ENCODE measurements around the gene GFRA1. TPM values are rescaled to one million over a fixed set of nuclear protein-coding genes. Genes with fewer than 3 reads are reported as not detected.

The GFRA1 gene
- total RNA-seq, 4 donors from 2014 or later: 2.6 to 75.1 (median 48.0) TPM

- Histone ChIP-seq H3K9me3 (no peaks in the 10 kb centered on the region), H3K27me3 (no peaks in the 10 kb centered on the region), H3K27ac (no peak overlapping the region), H3K4me1 (no peaks in the 10 kb centered on the region), H3K36me3 (no peaks in the 10 kb centered on the region), H3K4me3 (no peak overlapping the region)
- DNase-seq: no peak
- intact Hi-C loops (cut with DNase I; ENCODE audit: low total_unique reads): no loop called here
- TF ChIP-seq POLR2A (IDR thresholded peaks at IDR 0.05): no peak
- TF ChIP-seq, protein P1, sequence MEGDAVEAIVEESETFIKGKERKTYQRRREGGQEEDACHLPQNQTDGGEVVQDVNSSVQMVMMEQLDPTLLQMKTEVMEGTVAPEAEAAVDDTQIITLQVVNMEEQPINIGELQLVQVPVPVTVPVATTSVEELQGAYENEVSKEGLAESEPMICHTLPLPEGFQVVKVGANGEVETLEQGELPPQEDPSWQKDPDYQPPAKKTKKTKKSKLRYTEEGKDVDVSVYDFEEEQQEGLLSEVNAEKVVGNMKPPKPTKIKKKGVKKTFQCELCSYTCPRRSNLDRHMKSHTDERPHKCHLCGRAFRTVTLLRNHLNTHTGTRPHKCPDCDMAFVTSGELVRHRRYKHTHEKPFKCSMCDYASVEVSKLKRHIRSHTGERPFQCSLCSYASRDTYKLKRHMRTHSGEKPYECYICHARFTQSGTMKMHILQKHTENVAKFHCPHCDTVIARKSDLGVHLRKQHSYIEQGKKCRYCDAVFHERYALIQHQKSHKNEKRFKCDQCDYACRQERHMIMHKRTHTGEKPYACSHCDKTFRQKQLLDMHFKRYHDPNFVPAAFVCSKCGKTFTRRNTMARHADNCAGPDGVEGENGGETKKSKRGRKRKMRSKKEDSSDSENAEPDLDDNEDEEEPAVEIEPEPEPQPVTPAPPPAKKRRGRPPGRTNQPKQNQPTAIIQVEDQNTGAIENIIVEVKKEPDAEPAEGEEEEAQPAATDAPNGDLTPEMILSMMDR (IDR thresholded peaks at IDR 0.05): no peak
Observed at GRCh38 chr10:116184512-116184794, 88.6 kb downstream of the GFRA1 start.

DNA sequence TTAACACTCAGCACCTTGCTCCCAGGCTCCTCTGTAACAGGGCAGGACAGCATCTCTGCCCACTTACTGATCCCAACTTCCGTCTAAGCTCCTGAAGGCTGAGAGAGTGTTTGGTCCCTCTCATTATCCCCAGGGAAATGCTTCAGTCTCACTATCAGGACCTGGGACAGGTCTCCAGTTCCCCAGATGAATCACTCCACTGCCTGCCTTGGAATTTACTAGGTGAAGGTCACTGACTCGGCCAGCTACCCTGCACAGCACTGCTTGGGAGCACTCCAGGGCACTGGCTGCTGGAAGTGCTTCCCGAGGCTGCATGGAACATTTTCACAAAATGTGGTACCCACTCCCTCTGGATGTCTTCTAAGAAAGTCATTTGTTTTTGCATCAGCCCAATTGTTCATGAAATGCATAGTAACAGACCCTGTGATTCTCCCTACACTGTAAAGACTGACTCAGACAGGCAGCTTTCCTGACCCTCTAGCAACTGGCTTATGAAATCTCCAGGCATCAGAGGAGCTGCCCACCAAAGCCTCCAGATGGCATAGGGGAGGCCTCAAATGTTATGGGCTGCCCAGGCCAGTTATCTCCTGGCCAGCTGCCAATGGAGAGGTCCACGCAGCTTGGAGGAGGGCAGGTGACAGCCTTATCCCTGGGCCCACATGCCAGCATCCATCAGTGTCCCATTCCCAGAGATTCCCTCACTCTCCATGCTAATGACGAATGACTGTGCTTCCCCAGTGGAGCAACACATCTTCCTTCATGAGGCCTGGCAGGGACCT, 89.1 kb downstream of the GFRA1 start:
- no peak for DNase-seq
- Histone ChIP-seq H3K27ac (no peak overlapping the region), H3K4me3 (no peak overlapping the region), H3K4me1 (no peaks in the 10 kb centered on the region), H3K36me3 (no peaks in the 10 kb centered on the region), H3K27me3 (no peaks in the 10 kb centered on the region), H3K9me3 (no peaks in the 10 kb centered on the region)
- intact Hi-C loops (cut with DNase I; ENCODE audit: low total_unique reads): no loop called here
- TF ChIP-seq, protein P1 (IDR thresholded peaks at IDR 0.05): no peak

DNA sequence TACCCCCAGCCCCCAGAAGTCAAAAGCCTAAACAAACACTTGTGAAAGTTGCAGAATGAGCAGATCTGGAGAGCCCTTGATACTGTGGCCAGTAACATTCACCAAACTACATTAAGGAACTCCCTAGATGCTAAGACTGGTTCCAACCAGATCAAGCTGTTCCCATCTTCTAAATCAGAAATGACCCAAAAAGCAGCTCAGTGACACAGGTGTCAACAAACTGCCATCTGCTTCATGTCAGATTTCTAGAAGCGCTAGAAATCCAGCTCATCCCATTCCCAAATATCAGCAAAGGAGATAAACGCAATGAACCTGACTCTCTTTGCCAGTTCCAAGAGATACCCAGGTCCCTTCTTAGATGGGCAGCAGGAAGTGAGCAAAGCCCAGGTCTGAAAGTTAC, 90.6 kb downstream of the GFRA1 start:
- intact Hi-C loops (cut with DNase I; ENCODE audit: low total_unique reads): no loop called here
- no peak for DNase-seq
- no peaks in the 10 kb centered on the region for H3K27me3 ChIP-seq
- H3K4me1 ChIP-seq: no peaks in the 10 kb centered on the region
- H3K4me3 ChIP-seq: no peak overlapping the region
- H3K36me3 ChIP-seq: no peaks in the 10 kb centered on the region
- TF ChIP-seq, protein P1 (IDR thresholded peaks at IDR 0.05): no peak
- no peak for TF ChIP-seq POLR2A (IDR thresholded peaks at IDR 0.05)
- H3K9me3 ChIP-seq: no peaks in the 10 kb centered on the region
- no peak overlapping the region for H3K27ac ChIP-seq

DNA sequence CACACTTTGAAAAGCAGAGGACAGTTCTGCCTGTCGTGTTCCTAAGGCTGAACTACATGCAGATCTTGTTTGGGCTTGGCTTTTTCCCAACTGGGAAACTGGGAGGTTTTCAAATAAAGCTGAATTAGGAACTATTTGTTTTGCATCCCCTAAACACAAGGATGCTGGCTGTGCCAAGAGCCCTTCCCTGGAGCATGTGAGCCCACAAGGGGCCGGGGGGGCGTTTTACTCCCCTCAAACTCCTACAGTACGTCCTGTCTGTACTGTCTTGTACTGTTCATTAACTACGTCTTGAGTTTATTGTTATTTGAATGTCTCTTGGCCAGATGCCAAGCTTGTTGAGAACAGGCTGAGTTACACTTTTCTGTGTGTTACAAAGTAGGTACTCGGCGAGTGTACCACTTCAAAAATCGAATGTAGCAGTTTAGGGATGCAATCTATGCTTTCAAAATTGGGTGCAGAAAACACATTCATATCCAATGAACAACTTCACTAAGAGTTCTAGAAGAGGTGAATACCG, 94.9 kb downstream of the GFRA1 start:
- H3K36me3 ChIP-seq: no peaks in the 10 kb centered on the region
- no peak overlapping the region for H3K27ac ChIP-seq
- H3K27me3 ChIP-seq: no peaks in the 10 kb centered on the region
- H3K4me3 ChIP-seq: no peak overlapping the region
- intact Hi-C loops (cut with DNase I; ENCODE audit: low total_unique reads): no loop called here
- DNase-seq: no peak
- H3K4me1 ChIP-seq: no peaks in the 10 kb centered on the region
- no peaks in the 10 kb centered on the region for H3K9me3 ChIP-seq
- no peak for TF ChIP-seq POLR2A (IDR thresholded peaks at IDR 0.05)
- TF ChIP-seq, protein P1 (IDR thresholded peaks at IDR 0.05): no peak

GRCh38 chr10:116175231-116175630, 97.8 kb downstream of the GFRA1 start:
- intact Hi-C loops (cut with DNase I; ENCODE audit: low total_unique reads): no loop called here
- Histone ChIP-seq H3K4me3 (no peak overlapping the region), H3K27me3 (no peaks in the 10 kb centered on the region), H3K9me3 (no peaks in the 10 kb centered on the region), H3K27ac (no peak overlapping the region), H3K4me1 (no peaks in the 10 kb centered on the region), H3K36me3 (no peaks in the 10 kb centered on the region)
- DNase-seq: no peak
- no peak for TF ChIP-seq POLR2A (IDR thresholded peaks at IDR 0.05)
- TF ChIP-seq, protein P1 (IDR thresholded peaks at IDR 0.05): no peak
